Mesendoderm (in vitro differentiated cells): ENCODE measurements around the gene CCDC81.

Source experiments
- DNase-seq: peaks from one replicate; pipeline ENCODE4 v3.0.0; 2013
- H2AK5ac ChIP-seq: 2 replicates; pipeline ENCODE4 v1.6.1; 2013; ENCODE audit warnings: low read length, inconsistent platforms
- H2BK120ac ChIP-seq: 2 replicates; pipeline ENCODE4 v1.6.1; 2013; ENCODE audit warnings: low read depth, mild to moderate bottlenecking, low read length, moderate library complexity, mixed read lengths
- H2BK15ac ChIP-seq: replicated peaks from 2 replicates; pipeline ENCODE4 v1.6.1; 2013; ENCODE audit warnings: low read depth, mild to moderate bottlenecking, moderate library complexity
- H2BK5ac ChIP-seq: 2 replicates; pipeline ENCODE4 v1.6.1; 2013; ENCODE audit warnings: low read length, inconsistent platforms
- H3K18ac ChIP-seq: 2 replicates; pipeline ENCODE4 v1.6.1; 2013; ENCODE audit warnings: mild to moderate bottlenecking, low read length, mixed read lengths
- H3K23ac ChIP-seq: one replicate; pipeline ENCODE4 v1.6.1; 2013; ENCODE audit warnings: low read length
- H3K27ac ChIP-seq: 2 replicates; pipeline ENCODE4 v1.5.1; 2013; ENCODE audit warnings: low read depth, mild to moderate bottlenecking, inconsistent platforms, low read length, moderate library complexity
- H3K27me3 ChIP-seq: 2 replicates; pipeline ENCODE4 v1.6.1; 2013; ENCODE audit warnings: low read length, control low read depth, mild to moderate bottlenecking, inconsistent platforms; ENCODE audit not compliant: insufficient read depth, poor library complexity
- H3K36me3 ChIP-seq: 2 replicates; pipeline ENCODE4 v1.6.1; 2013; ENCODE audit warnings: low read length, inconsistent platforms; ENCODE audit not compliant: control insufficient read depth, insufficient read depth
- H3K4ac ChIP-seq: one replicate; pipeline ENCODE4 v1.6.1; 2013; ENCODE audit warnings: low read depth, mild to moderate bottlenecking, low read length, moderate library complexity
- H3K4me1 ChIP-seq: 2 replicates; pipeline ENCODE4 v1.6.1; 2013; ENCODE audit warnings: low read depth, low read length, inconsistent platforms; ENCODE audit not compliant: control insufficient read depth
- H3K4me2 ChIP-seq: 2 replicates; pipeline ENCODE4 v1.6.1; 2013; ENCODE audit warnings: low read length
- H3K4me3 ChIP-seq: 2 replicates; pipeline ENCODE4 v1.5.1; 2013; ENCODE audit warnings: mild to moderate bottlenecking, low read length
- H3K56ac ChIP-seq: one replicate; pipeline ENCODE4 v1.6.1; 2013; ENCODE audit warnings: low read length
- H3K79me1 ChIP-seq: 2 replicates; pipeline ENCODE4 v1.6.1; 2013; ENCODE audit warnings: low read length, inconsistent platforms
- H3K79me2 ChIP-seq: 2 replicates; pipeline ENCODE4 v1.6.1; 2013; ENCODE audit warnings: mild to moderate bottlenecking, low read length; ENCODE audit not compliant: control insufficient read depth, insufficient read depth
- H3K9ac ChIP-seq: 2 replicates; pipeline ENCODE4 v1.6.1; 2013; ENCODE audit warnings: low read length, inconsistent platforms
- H4K5ac ChIP-seq: one replicate; pipeline ENCODE4 v1.6.1; 2013; ENCODE audit warnings: low read length
- H4K8ac ChIP-seq: one replicate; pipeline ENCODE4 v1.6.1; 2013; ENCODE audit warnings: low read depth, mild to moderate bottlenecking, control low read depth, low read length, moderate library complexity
- WGBS: extraction: QIAGEN DNeasy Blood & Tissue Kit; methylation state at CpG from one replicate; pipeline ENCODE4 v1.1.7; 2013; ENCODE audit warnings: low lambda C conversion rate, missing lambda C conversion rate; ENCODE audit not compliant: insufficient coverage; ENCODE audit errors: extremely low coverage; 5-methylcytosine and 5-hydroxymethylcytosine counted together

The CCDC81 gene

DNA sequence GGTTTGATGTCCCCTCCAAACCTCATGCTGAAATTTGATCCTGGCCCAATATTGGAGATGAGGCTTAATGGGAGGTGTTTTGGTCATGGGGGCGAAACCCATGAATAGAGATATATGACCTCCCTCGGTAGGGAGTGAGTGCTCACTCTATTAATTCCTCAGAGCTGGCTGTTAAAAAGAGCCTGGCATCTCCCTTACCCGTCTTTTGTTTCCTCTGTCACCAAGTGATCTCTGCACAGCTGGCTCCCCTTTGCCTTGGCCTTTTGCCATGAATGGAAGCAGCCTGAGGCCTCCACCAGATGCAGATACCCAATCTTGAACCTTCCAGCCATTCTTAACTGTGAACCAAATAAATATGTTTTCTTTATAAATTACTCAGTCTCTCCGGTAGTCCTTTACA is 4.5 kb upstream of the CCDC81 start:
- Histone ChIP-seq H2AK5ac (no peak overlapping the region), H3K4ac (no peak overlapping the region), H4K5ac (no peak overlapping the region), H3K9ac (no peak overlapping the region), H3K4me1 (peaks cover 3% of the 10 kb centered on the region), H3K27me3 (no peaks in the 10 kb centered on the region), H3K27ac (no peak overlapping the region), H3K4me2 (no peak overlapping the region), H3K23ac (no peak overlapping the region), H2BK120ac (no peak overlapping the region), H3K79me2 (no peaks in the 10 kb centered on the region), H2BK15ac (no peak overlapping the region), H4K8ac (no peak overlapping the region), H3K79me1 (no peaks in the 10 kb centered on the region), H3K4me3 (no peak overlapping the region), H2BK5ac (no peak overlapping the region), H3K56ac (no peak overlapping the region), H3K18ac (no peak overlapping the region), H3K36me3 (no peaks in the 10 kb centered on the region)
- no peak for DNase-seq
- no CpG with 5 or more reads among the region's 4 CpGs for WGBS

DNA sequence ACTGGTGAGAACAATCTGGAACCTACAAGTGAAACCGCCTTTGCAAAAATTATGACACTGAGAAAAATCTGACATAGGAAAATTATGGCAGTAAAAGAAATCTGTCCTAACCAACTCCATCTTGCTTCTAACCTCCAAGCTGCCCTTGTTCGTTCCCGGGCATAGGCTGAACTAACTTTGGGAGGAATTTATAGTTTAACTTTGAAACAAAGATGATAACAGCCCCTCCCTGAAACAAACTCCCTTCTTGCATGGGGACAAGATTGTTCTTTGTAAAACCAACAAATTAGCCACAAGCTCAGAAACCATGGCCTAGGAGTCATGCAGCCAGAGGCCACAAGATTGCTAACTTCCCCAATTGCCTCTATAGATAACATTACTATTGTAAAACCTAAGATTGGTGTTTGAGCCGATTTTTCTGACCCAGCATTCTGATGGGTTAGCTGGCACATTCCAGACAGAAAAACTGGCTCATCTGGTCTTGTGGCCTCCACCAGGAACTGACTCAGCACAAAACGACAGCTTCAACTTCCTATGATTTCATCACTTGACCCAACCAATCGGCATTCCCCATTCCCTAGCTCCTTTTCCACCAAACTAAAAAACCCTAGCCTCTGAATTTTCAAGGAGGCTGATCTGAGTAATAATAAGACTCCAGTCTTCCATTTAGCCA is 3.6 kb upstream of the CCDC81 start:
- no peak overlapping the region for H3K4me2 ChIP-seq
- no peak overlapping the region for H2BK5ac ChIP-seq
- H3K4ac ChIP-seq, result no peak overlapping the region
- no peak overlapping the region for H2BK120ac ChIP-seq
- H3K4me3 ChIP-seq, result no peak overlapping the region
- no peak overlapping the region for H2BK15ac ChIP-seq
- H3K27me3 ChIP-seq, result no peaks in the 10 kb centered on the region
- H3K79me2 ChIP-seq, result no peaks in the 10 kb centered on the region
- no peak overlapping the region for H3K27ac ChIP-seq
- peak; percentile 63 for DNase-seq
- no peaks in the 10 kb centered on the region for H3K36me3 ChIP-seq
- no peaks in the 10 kb centered on the region for H3K79me1 ChIP-seq
- H4K5ac ChIP-seq, result no peak overlapping the region
- no peak overlapping the region for H3K18ac ChIP-seq
- H2AK5ac ChIP-seq, result no peak overlapping the region
- no peak overlapping the region for H3K56ac ChIP-seq
- H3K4me1 ChIP-seq, result peaks cover 3% of the 10 kb centered on the region
- H4K8ac ChIP-seq, result no peak overlapping the region
- no CpG with 5 or more reads among the region's 6 CpGs for WGBS
- no peak overlapping the region for H3K9ac ChIP-seq
- H3K23ac ChIP-seq, result no peak overlapping the region

DNA sequence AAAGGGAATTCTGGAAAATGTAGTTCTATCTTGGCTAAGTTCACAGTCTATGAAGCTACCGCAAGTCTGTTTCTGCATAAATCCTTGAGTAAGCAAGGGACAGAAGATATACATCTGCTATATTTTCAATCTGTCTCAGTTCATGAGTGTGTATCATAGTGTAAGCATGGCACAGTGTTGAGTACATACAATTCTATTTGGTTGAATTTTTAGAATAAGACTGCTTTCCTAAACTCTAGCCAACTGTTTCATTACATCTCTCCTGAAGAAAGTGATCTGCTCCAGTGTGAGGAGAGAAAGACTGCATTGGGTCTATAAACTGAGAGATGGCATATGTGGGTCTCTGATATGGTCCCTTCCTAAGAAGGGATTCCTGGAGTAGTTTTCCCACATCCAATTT is 2.6 kb upstream of the CCDC81 start:
- H2AK5ac ChIP-seq, result no peak overlapping the region
- H4K8ac ChIP-seq, result no peak overlapping the region
- no CpG with 5 or more reads among the region's 1 CpG for WGBS
- H3K18ac ChIP-seq, result no peak overlapping the region
- H4K5ac ChIP-seq, result no peak overlapping the region
- H2BK5ac ChIP-seq, result no peak overlapping the region
- H3K36me3 ChIP-seq, result no peaks in the 10 kb centered on the region
- no peak overlapping the region for H3K4me3 ChIP-seq
- peaks cover 3% of the 10 kb centered on the region for H3K4me1 ChIP-seq
- H2BK15ac ChIP-seq, result no peak overlapping the region
- H3K56ac ChIP-seq, result no peak overlapping the region
- no peak overlapping the region for H2BK120ac ChIP-seq
- no peak overlapping the region for H3K9ac ChIP-seq
- H3K23ac ChIP-seq, result no peak overlapping the region
- H3K27ac ChIP-seq, result no peak overlapping the region
- no peaks in the 10 kb centered on the region for H3K79me2 ChIP-seq
- H3K4me2 ChIP-seq, result no peak overlapping the region
- no peak overlapping the region for H3K4ac ChIP-seq
- no peaks in the 10 kb centered on the region for H3K27me3 ChIP-seq
- H3K79me1 ChIP-seq, result no peaks in the 10 kb centered on the region
- no peak for DNase-seq

DNA sequence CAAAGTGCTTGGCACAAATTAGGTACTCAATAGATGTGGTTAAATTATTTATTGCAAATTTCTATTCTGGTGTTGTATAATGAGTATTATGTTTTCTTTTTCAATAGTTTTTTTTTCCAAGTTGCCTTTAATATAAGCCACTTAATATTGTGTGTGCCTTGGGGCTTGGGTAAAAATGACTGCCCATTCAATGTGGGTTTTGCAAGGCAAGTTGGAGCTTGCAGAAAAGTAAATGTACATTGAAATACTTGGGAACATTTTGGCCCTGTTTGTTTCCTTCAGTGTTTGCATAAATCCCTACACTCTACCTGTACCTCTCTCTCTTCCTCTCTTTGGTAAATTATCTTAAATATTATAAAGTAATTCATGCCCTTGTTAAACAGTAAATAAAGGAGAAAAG is 2.1 kb upstream of the CCDC81 start:
- H3K4me1 ChIP-seq, result peaks cover 3% of the 10 kb centered on the region
- H3K36me3 ChIP-seq, result no peaks in the 10 kb centered on the region
- H2AK5ac ChIP-seq, result no peak overlapping the region
- H3K4me2 ChIP-seq, result no peak overlapping the region
- H3K18ac ChIP-seq, result no peak overlapping the region
- no peak overlapping the region for H3K27ac ChIP-seq
- H3K9ac ChIP-seq, result no peak overlapping the region
- no peak overlapping the region for H4K5ac ChIP-seq
- no peaks in the 10 kb centered on the region for H3K79me1 ChIP-seq
- no peaks in the 10 kb centered on the region for H3K27me3 ChIP-seq
- no peak for DNase-seq
- H3K23ac ChIP-seq, result no peak overlapping the region
- H3K4ac ChIP-seq, result no peak overlapping the region
- H4K8ac ChIP-seq, result no peak overlapping the region
- H3K79me2 ChIP-seq, result no peaks in the 10 kb centered on the region
- no peak overlapping the region for H2BK5ac ChIP-seq
- no peak overlapping the region for H2BK15ac ChIP-seq
- H3K56ac ChIP-seq, result no peak overlapping the region
- H3K4me3 ChIP-seq, result no peak overlapping the region
- H2BK120ac ChIP-seq, result no peak overlapping the region

DNA sequence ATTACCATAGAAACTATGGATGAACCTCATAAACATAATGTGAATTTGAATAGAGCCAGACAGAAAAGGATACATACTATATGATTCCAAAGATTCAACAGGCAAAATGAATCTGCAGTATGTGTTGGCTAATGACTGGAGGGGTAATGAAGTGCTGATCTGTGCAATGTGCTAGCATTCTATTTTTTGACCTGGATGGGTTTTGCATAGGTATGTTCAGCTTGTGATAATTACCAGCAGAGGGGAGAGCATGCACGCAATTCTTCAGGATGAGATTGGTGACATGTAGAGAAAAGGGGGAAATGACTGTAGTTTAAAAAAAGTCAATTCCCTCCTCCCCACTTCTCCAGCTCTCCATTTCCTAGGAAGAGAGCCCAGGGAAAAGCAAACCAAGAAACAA is 618 bp upstream of the CCDC81 start:
- no peak overlapping the region for H3K23ac ChIP-seq
- no peak overlapping the region for H4K8ac ChIP-seq
- H3K79me2 ChIP-seq, result no peaks in the 10 kb centered on the region
- no peak overlapping the region for H2AK5ac ChIP-seq
- no peak overlapping the region for H3K27ac ChIP-seq
- H3K4ac ChIP-seq, result no peak overlapping the region
- H2BK15ac ChIP-seq, result no peak overlapping the region
- no peak for DNase-seq
- no peak overlapping the region for H2BK5ac ChIP-seq
- H4K5ac ChIP-seq, result no peak overlapping the region
- no peak overlapping the region for H2BK120ac ChIP-seq
- peak overlapping the region; percentile 34 for H3K9ac ChIP-seq
- no peak overlapping the region for H3K4me3 ChIP-seq
- no peaks in the 10 kb centered on the region for H3K27me3 ChIP-seq
- H3K56ac ChIP-seq, result no peak overlapping the region
- no CpG with 5 or more reads among the region's 1 CpG for WGBS
- H3K4me2 ChIP-seq, result peak overlapping the region; percentile 51
- no peaks in the 10 kb centered on the region for H3K79me1 ChIP-seq
- no peak overlapping the region for H3K18ac ChIP-seq
- H3K4me1 ChIP-seq, result peaks cover 3% of the 10 kb centered on the region
- no peaks in the 10 kb centered on the region for H3K36me3 ChIP-seq

DNA sequence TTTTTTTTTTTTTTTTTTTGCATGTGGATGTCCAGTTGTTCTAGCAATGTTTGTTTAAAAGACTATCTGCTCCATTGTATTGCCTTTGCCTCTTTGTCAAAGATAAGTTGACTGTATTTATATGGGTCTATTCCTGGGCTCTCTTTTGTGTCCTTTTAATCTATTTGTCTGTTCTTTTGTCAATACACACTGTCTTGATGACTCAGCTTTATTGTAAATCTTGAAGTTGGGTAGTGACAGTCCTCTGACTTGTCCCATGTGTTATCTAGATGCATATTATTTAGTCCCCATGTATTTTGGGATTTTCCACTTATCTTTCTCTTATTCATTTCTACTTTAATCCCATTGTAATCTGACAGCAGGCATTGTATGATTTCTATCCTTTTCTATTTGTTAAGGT is 3.3 kb downstream of the CCDC81 start:
- Histone ChIP-seq H3K9ac (no peak overlapping the region), H2AK5ac (no peak overlapping the region), H3K36me3 (no peaks in the 10 kb centered on the region), H2BK120ac (no peak overlapping the region), H3K4me1 (peaks cover 3% of the 10 kb centered on the region), H3K4ac (no peak overlapping the region), H3K27ac (no peak overlapping the region), H2BK15ac (no peak overlapping the region), H3K79me1 (no peaks in the 10 kb centered on the region), H3K56ac (no peak overlapping the region), H4K8ac (no peak overlapping the region), H3K23ac (no peak overlapping the region), H2BK5ac (no peak overlapping the region), H3K79me2 (no peaks in the 10 kb centered on the region), H3K18ac (no peak overlapping the region), H3K27me3 (no peaks in the 10 kb centered on the region), H4K5ac (no peak overlapping the region), H3K4me3 (no peak overlapping the region), H3K4me2 (no peak overlapping the region)
- no peak for DNase-seq
